HG03575 (cell line): ENCODE data around the gene IL1RAPL2.
"Not testable (repeated sequence)": the region's sequence is repeated elsewhere in the genome, so short reads cannot be mapped to it uniquely, and the experiment has no call there.

Experiments used
- ATAC-seq: cut with Tn5 transposase; IDR thresholded peaks from one replicate; pipeline ENCODE4 v1.9.1; 2021; ENCODE audit not compliant: unreplicated experiment, insufficient number of reproducible peaks, low FRiP score; ENCODE audit errors: extremely low read depth

IL1RAPL2 gene

DNA sequence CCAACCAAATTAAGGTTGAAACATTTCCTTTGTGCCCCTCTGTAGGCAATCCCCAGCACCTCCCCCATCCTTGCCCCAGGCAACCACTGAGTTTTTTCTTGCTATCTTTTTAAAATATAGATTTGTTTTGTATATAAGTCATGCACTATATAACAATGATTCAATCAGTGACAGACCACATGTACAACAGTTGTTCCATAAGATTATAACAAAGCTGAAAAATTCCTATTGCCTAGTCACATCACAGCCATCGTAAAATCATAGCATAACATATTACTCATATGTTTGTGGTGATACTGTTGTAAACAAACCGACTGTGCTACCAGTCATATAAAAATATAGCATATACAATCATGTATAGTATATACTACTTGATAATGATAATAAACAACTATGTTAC lies 1044.4 kb downstream of the IL1RAPL2 start:
- ATAC-seq = no peak

- ATAC-seq = no peak
Observed at GRCh38 chrX:105618393-105619101, 1052.5 kb downstream of the IL1RAPL2 start.

GRCh38 chrX:105634180-105634579 lies 1068.2 kb downstream of the IL1RAPL2 start:
- ATAC-seq = no peak

DNA sequence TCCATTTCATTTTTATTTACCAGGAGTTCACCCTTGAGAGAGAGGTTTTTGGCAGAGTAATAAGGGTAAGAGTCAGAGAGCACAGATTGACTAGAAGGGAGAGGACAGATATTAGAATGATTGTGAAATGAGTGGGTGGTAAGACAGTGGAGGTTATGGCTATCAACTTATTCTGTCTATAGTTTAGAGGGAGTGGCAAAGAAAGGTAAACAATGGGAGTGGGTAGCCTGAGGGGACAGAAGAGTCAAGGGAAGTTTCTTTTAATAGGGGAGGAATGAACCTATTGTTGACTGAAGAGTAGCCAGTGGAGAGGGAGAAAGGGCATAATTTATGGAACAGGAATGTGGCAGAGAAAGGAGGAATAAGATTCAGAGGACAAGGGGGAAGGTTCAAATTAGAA lies 1069.8 kb downstream of the IL1RAPL2 start:
- ATAC-seq = no peak

GRCh38 chrX:105636667-105637066 lies 1070.7 kb downstream of the IL1RAPL2 start:
- ATAC-seq = no peak

DNA sequence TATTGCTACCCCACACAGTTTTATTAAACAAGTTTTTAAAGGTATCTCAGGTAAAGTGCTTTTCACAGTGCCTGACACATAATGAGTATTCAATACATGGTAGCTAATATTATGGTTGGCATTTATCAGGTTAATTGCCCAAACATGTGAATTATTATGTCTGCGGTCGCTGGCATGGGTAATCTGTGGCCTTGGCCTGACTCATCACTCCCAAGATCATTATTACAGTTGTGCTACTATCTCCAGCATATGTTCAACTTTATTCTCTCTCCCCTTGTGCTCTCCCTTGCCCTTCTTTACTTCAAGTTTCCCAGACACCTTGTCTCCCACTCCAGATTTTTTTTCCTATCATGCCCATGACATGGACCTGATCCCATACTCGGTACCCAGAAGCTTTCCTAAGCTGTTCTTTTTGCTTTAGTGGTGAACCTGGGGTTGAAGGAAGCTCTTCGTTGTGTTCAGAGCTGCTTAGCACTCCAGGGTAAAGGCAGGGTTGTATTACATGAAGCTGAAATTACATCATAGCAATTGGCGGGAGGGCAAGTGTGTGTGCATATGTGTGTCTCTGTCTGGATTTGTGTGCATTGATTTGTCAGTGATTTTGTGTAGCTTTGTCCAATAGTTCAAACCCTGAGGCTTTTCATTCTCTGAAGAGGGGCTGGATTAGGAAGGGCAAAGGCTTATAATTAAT lies 1079.8 kb downstream of the IL1RAPL2 start:
- no peak for ATAC-seq

DNA sequence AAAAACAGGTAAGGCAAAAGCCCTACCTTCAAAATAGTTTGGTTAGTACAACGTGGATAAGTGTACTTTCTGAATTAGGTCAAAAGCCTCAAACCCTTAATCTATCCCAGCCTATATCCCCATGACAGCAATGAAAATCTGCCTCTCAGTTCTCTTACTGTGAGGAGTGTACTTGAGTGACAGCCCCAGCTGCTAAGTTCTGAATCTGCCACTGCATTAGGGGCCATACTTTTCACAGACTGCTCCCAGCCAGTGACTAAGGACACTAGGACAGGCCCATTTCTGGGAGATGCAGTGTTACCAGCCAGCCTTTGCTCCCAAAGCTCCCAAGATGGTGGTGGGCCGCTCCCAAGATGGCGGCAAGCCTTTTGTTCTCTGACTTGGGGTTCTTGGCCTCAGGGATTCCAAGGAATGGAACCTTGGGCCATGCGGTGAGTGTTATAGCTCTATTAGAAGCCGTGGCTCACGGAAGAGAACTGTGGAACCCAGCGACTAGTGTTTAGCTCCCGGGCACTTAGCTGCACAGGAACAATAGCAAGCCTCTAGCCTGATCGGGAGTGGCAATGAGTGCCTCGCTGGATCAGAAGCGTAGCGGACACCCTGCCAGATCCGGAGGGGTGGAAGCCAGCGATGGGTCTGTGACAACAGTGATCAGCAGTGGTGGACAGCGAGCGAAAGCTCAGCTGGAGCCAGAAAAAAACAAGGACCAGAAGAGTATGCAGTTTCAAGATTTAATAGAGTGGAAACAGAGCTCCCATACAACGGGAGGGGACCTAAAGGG lies 1080.8 kb downstream of the IL1RAPL2 start:
- no peak for ATAC-seq

DNA sequence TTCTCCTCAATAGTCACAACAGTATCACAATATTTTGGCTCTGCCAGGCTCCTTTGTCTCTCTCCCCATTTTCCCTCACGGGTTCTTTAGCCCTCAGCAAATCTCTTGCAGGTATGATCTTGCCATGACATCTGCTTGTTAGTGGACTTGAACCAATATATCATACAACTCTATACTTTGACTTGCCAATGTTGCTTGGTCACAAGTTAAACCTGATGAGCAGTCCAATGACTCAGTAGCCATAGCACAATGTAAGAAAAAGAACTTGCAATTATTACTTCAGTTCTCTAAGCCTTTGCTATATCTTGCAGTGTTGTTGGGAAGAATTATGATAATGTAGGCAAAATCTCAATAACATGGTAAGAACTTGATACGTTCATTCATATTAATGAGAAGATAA lies 1081.8 kb downstream of the IL1RAPL2 start:
- no peak for ATAC-seq

- ATAC-seq = no peak
Observed at GRCh38 chrX:105648732-105649131, 1082.7 kb downstream of the IL1RAPL2 start.

GRCh38 chrX:105650577-105650976 lies 1084.6 kb downstream of the IL1RAPL2 start:
- no peak for ATAC-seq

DNA sequence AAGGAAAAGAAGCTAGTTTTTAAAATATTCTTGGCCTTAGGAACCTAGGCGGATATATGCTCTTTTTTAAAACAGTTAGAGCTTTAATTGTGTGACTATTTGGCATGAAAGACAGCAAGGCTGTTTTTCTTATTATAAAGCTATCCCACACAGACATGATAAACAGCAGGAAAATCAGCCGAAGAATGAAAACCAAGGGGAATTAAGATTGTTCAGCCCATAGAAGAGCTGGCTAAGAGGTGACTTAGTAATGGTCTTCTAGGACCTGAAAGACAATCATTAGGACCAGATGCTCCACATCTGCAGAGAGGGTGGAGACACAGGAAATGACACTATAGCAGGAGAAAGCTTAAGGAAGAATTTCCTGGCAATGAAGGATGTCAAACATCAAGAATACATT lies 1085.0 kb downstream of the IL1RAPL2 start:
- ATAC-seq = no peak

GRCh38 chrX:105653891-105654290 lies 1087.9 kb downstream of the IL1RAPL2 start:
- no peak for ATAC-seq

DNA sequence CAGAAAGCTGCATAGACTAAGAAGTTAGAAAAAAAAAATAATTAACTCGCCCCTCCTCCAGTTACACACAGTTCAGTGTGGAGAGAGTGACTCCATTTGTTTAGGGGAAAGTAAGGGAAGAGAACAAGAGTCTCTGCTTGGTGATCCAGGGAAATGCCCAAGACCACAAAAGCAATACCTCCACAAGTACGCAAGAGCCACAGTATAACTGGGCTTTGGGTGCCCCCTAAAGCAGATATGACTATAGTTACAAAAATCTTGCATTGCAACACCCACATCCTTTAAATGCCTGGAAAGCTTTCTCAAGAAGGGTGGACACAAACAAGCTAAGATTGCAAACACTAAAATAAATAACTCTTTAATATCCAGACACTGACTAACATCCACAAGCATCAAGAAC lies 1092.1 kb downstream of the IL1RAPL2 start:
- ATAC-seq = no peak

- no peak for ATAC-seq
Observed at GRCh38 chrX:105662248-105662647, 1096.2 kb downstream of the IL1RAPL2 start.

DNA sequence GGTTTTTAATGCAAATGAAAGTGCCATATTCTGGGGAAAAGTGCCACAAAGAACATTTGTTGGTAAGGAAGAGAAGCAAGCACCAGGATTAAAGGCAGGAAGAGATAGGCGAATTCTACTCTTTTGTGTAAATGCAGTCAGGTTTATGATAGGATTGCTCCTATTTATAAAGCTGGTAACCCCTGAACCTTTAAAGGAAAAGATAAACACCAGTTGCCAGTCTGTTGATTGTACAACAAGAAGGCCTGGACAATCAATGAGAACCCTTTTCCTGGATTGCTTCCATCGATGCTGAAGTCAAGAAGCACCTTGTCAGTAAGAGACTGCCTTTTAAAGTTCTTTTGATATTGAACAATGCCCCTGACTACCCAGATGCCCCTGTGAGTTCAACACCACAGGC lies 1098.2 kb downstream of the IL1RAPL2 start:
- ATAC-seq = no peak

- ATAC-seq = not testable (repeated sequence)
Observed at GRCh38 chrX:105684288-105684687, 1118.3 kb downstream of the IL1RAPL2 start.

GRCh38 chrX:105694839-105695238 lies 1128.8 kb downstream of the IL1RAPL2 start:
- ATAC-seq = no peak

- ATAC-seq = no peak
Observed at GRCh38 chrX:105695451-105695850, 1129.5 kb downstream of the IL1RAPL2 start.

DNA sequence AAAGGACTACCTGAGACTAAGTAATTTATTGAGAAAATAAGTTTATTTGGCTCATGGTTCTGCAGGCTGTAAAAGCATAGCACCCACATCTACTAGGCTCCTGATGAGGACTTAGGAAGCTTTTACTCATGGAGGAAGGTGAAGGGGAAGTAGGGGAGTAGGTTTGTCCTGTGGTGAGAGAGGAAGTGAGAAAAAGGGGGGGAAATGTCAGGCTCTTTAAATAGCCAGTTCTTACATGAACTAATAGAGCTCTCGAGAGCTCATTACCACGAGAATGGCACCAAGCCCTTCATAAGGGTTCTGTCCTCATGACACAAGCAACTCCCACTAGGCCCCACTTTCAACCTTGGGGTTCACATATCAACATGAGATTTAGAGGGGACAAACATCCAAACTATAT lies 1130.9 kb downstream of the IL1RAPL2 start:
- ATAC-seq = no peak
